HG03378 (cell line): Measurements from ENCODE around the gene YY1.
"Not testable (repeated sequence)": the region's sequence is repeated elsewhere in the genome, so short reads cannot be mapped to it uniquely, and the experiment has no call there.

Experiments
- ATAC-seq: cut with Tn5 transposase; IDR thresholded peaks from one replicate; pipeline ENCODE4 v1.9.1; 2021; ENCODE audit warnings: mild to moderate bottlenecking, moderate library complexity; ENCODE audit not compliant: unreplicated experiment

The YY1 gene

GRCh38 chr14:100238419-100239210, at the start of gene YY1:
Gene YY1 (plus strand): TSS chr14:100239144. CDS start chr14:100239245, 101 bp downstream.
- ATAC-seq = peak; percentile 76

GRCh38 chr14:100190126-100190525, 48.8 kb upstream of the YY1 start:
- no peak for ATAC-seq

- no peak for ATAC-seq
Measured at GRCh38 chr14:100191584-100192249, 47.2 kb upstream of the YY1 start.

- no peak for ATAC-seq
Measured at GRCh38 chr14:100192250-100192671, 46.7 kb upstream of the YY1 start.

- peak; percentile 98 for ATAC-seq
Measured at GRCh38 chr14:100192672-100193416, 46.1 kb upstream of the YY1 start.

- ATAC-seq = no peak
Measured at GRCh38 chr14:100193417-100194357, 45.3 kb upstream of the YY1 start.

GRCh38 chr14:100199240-100199860, 39.6 kb upstream of the YY1 start:
- ATAC-seq = no peak

- ATAC-seq = no peak
Measured at GRCh38 chr14:100200311-100200710, 38.6 kb upstream of the YY1 start.

- no peak for ATAC-seq
Measured at GRCh38 chr14:100201701-100202100, 37.2 kb upstream of the YY1 start.

- ATAC-seq = no peak
Measured at GRCh38 chr14:100202712-100203111, 36.2 kb upstream of the YY1 start.

- ATAC-seq = no peak
Measured at GRCh38 chr14:100203146-100203545, 35.8 kb upstream of the YY1 start.

- ATAC-seq = no peak
Measured at GRCh38 chr14:100203962-100204834, 34.7 kb upstream of the YY1 start.

GRCh38 chr14:100204835-100205167, 34.1 kb upstream of the YY1 start:
- ATAC-seq = not testable (repeated sequence)

- ATAC-seq = not testable (repeated sequence)
Measured at GRCh38 chr14:100207588-100207987, 31.4 kb upstream of the YY1 start.

GRCh38 chr14:100208136-100208535, 30.8 kb upstream of the YY1 start:
- ATAC-seq = not testable (repeated sequence)

GRCh38 chr14:100211366-100211765, 27.6 kb upstream of the YY1 start:
- ATAC-seq = no peak

- no peak for ATAC-seq
Measured at GRCh38 chr14:100211893-100212292, 27.1 kb upstream of the YY1 start.

GRCh38 chr14:100212476-100213333, 26.2 kb upstream of the YY1 start:
- ATAC-seq = no peak
